Trophoblast cell (in vitro differentiated cells and primary cell): ENCODE results near the gene LRTM1.
A peak's percentile ranks its signal among the peaks of the same experiment; 100 is the strongest.

Experiments used
- DNase-seq, 2 donors: peaks; one replicate each; pipeline ENCODE4 v3.0.0-alpha.2; 2016
- H2AFZ ChIP-seq: 2 replicates; pipeline ENCODE4 v1.6.1; 2013; ENCODE audit warnings: low read length, moderate library complexity, mild to moderate bottlenecking; ENCODE audit not compliant: insufficient read depth, poor library complexity
- H2AK5ac ChIP-seq: 2 replicates; pipeline ENCODE4 v1.6.1; 2013; ENCODE audit warnings: mild to moderate bottlenecking, low read length
- H2BK120ac ChIP-seq: 2 replicates; pipeline ENCODE4 v1.6.1; 2013; ENCODE audit warnings: low read length, mild to moderate bottlenecking, moderate library complexity; ENCODE audit not compliant: insufficient read depth, poor library complexity
- H2BK12ac ChIP-seq: 2 replicates; pipeline ENCODE4 v1.6.1; 2013; ENCODE audit warnings: mild to moderate bottlenecking, low read length, moderate library complexity
- H2BK5ac ChIP-seq: 2 replicates; pipeline ENCODE4 v1.6.1; 2013; ENCODE audit warnings: low read length, low read depth, moderate library complexity, mild to moderate bottlenecking; ENCODE audit not compliant: poor library complexity
- H3K14ac ChIP-seq: 2 replicates; pipeline ENCODE4 v1.6.1; 2013; ENCODE audit warnings: mild to moderate bottlenecking, low read length
- H3K18ac ChIP-seq: 2 replicates; pipeline ENCODE4 v1.6.1; 2013; ENCODE audit warnings: mild to moderate bottlenecking, low read length
- H3K23ac ChIP-seq: 2 replicates; pipeline ENCODE4 v1.6.1; 2013; ENCODE audit warnings: low read length
- H3K27ac ChIP-seq: 2 replicates; pipeline ENCODE4 v1.5.1; 2013; ENCODE audit warnings: low read depth, mild to moderate bottlenecking, inconsistent platforms, low read length, moderate library complexity
- H3K27me3 ChIP-seq: 2 replicates; pipeline ENCODE4 v1.6.1; 2013; ENCODE audit warnings: inconsistent platforms, mild to moderate bottlenecking, low read length, moderate library complexity; ENCODE audit not compliant: insufficient read depth
- H3K36me3 ChIP-seq, 2 experiments: 1 replicate in 1 of 2; 2 replicates in 1 of 2; pipeline ENCODE4 v1.6.1; 2013; ENCODE audit warnings: low read length in 2 of 2, mild to moderate bottlenecking in 2 of 2, moderate library complexity in 1 of 2; ENCODE audit not compliant: insufficient read depth in 2 of 2, control insufficient read depth in 1 of 2
- H3K4ac ChIP-seq: 2 replicates; pipeline ENCODE4 v1.6.1; 2013; ENCODE audit warnings: low read depth, mild to moderate bottlenecking, low read length, moderate library complexity
- H3K4me1 ChIP-seq, 2 experiments: 1 replicate in 1 of 2; 2 replicates in 1 of 2; pipeline ENCODE4 v1.6.1; 2013; ENCODE audit warnings: low read length in 2 of 2, mild to moderate bottlenecking in 2 of 2, moderate library complexity in 1 of 2; ENCODE audit not compliant: insufficient read depth in 2 of 2, control insufficient read depth in 1 of 2
- H3K4me2 ChIP-seq: 2 replicates; pipeline ENCODE4 v1.6.1; 2013; ENCODE audit warnings: inconsistent platforms, mild to moderate bottlenecking, low read length, moderate library complexity
- H3K4me3 ChIP-seq: 2 replicates; pipeline ENCODE4 v1.5.1; 2013; ENCODE audit warnings: mild to moderate bottlenecking, low read depth, low read length, inconsistent platforms
- H3K79me1 ChIP-seq: one replicate; pipeline ENCODE4 v1.6.1; 2013; ENCODE audit warnings: low read length
- H3K79me2 ChIP-seq: 2 replicates; pipeline ENCODE4 v1.6.1; 2013; ENCODE audit warnings: low read length, mild to moderate bottlenecking; ENCODE audit not compliant: control insufficient read depth, insufficient read depth, poor library complexity
- H3K9ac ChIP-seq: 2 replicates; pipeline ENCODE4 v1.6.1; 2013; ENCODE audit warnings: mild to moderate bottlenecking, low read length
- H3K9me3 ChIP-seq: 2 replicates; pipeline ENCODE4 v1.6.1; 2013; ENCODE audit warnings: low read depth, mild to moderate bottlenecking, control low read depth, inconsistent platforms, low read length; ENCODE audit not compliant: insufficient read depth
- H4K12ac ChIP-seq: 2 replicates; pipeline ENCODE4 v1.6.1; 2013; ENCODE audit warnings: low read depth, mild to moderate bottlenecking, low read length, moderate library complexity
- H4K8ac ChIP-seq: 2 replicates; pipeline ENCODE4 v1.6.1; 2013; ENCODE audit warnings: low read depth, mild to moderate bottlenecking, low read length, moderate library complexity
- H4K91ac ChIP-seq: one replicate; pipeline ENCODE4 v1.6.1; 2013; ENCODE audit warnings: low read depth, mild to moderate bottlenecking, low read length, moderate library complexity
- WGBS: extraction: QIAGEN DNeasy Blood & Tissue Kit; methylation state at CpG from one replicate; pipeline ENCODE4 v1.1.7; 2013; ENCODE audit warnings: missing lambda C conversion rate; ENCODE audit not compliant: insufficient read length, insufficient coverage; ENCODE audit errors: extremely low coverage; 5-methylcytosine and 5-hydroxymethylcytosine counted together

Gene LRTM1

DNA sequence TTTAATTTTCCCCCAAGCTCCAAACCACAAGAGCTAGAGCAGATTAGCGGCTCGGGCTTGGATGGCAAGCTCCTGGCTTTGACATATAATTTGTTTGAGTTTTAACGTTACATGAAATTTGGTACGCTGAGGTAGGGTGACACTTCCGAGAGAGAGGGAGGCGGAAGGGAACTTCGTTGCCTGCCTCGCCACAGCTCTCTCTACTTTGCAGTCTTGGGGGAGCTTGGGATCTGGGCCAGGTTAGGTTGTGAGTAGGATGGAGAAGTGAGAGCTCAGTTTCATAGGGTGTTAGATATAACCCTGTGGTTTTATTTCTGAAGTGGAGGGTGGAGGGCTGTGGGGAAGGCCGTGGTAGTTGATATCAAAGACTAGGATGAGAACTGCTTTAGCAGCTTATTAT, 39.7 kb downstream of the LRTM1 start:
- Histone ChIP-seq H3K23ac (no peak overlapping the region), H3K18ac (no peak overlapping the region), H3K4me3 (no peak overlapping the region), H3K14ac (peak overlapping the region; percentile 31), H3K9me3 (no peaks in the 10 kb centered on the region), H3K9ac (no peak overlapping the region), H3K27ac (no peak overlapping the region), H2AK5ac (peak overlapping the region; percentile 67), H3K4me1 (peaks cover 12 to 19% of the 10 kb centered on the region in 2 experiments), H4K8ac (no peak overlapping the region), H3K36me3 (no peaks in the 10 kb centered on the region), H3K4me2 (no peak overlapping the region), H2BK12ac (peak overlapping the region; percentile 94), H3K79me2 (no peaks in the 10 kb centered on the region), H4K12ac (no peak overlapping the region), H3K4ac (no peak overlapping the region), H3K79me1 (peaks cover 21% of the 10 kb centered on the region), H2BK5ac (peak overlapping the region; percentile 47), H2AFZ (no peak overlapping the region), H3K27me3 (no peaks in the 10 kb centered on the region), H4K91ac (peak overlapping the region; percentile 21), H2BK120ac (peak overlapping the region; percentile 79)
- DNase-seq = no peak
- WGBS = no CpG with 5 or more reads among the region's 9 CpGs

DNA sequence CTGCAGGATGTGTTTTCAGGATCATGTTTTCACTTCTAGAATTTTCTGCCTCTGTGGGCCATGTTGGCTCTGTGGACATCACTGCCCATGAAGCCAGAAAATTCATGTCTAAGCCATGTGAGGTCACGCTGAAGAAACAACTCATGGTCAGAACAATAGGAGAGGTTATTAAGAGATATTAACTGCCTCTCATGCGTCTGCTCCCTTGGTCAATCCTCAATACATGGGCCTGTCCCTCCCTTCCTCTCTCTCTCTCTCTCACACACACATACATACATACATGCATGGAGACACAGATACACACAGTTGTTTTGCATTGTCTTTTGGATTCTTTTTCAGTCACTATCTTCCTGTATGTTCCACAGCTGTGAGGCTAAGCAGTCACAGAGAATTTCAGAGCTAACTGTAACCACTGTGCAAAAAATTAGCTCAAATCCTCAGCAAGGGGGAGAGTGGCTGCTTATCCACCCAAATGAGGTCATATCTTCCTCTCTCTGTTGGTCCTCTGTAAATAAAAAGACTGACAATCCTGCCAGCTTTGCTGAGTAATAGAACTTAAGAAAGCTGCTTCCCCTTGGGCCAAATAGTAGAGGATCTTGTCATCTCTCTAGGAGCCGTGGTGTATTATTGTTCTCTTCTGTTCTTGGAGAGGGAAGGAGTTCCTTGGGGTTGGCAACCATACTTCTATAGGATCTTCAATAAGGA, 45.6 kb downstream of the LRTM1 start:
- H3K27ac ChIP-seq = peak overlapping the region; percentile 10
- no peak overlapping the region for H4K8ac ChIP-seq
- H3K27me3 ChIP-seq = no peaks in the 10 kb centered on the region
- H3K9me3 ChIP-seq = no peaks in the 10 kb centered on the region
- H3K79me2 ChIP-seq = no peaks in the 10 kb centered on the region
- no peak overlapping the region for H3K4me2 ChIP-seq
- no peak overlapping the region for H2AFZ ChIP-seq
- H3K4ac ChIP-seq = no peak overlapping the region
- H3K4me3 ChIP-seq = no peak overlapping the region
- no peak overlapping the region for H3K18ac ChIP-seq
- WGBS = no CpG with 5 or more reads among the region's 3 CpGs
- peak overlapping the region; percentile 23 for H2BK120ac ChIP-seq
- H3K36me3 ChIP-seq = no peaks in the 10 kb centered on the region
- no peak overlapping the region for H3K14ac ChIP-seq
- H2BK12ac ChIP-seq = no peak overlapping the region
- H2AK5ac ChIP-seq = no peak overlapping the region
- no peak overlapping the region for H3K23ac ChIP-seq
- no peak overlapping the region for H3K9ac ChIP-seq
- no peak for DNase-seq
- peak overlapping the region; percentile 67 for H4K91ac ChIP-seq
- H3K79me1 ChIP-seq = peaks cover 17% of the 10 kb centered on the region
- H2BK5ac ChIP-seq = no peak overlapping the region
- H4K12ac ChIP-seq = no peak overlapping the region
- H3K4me1 ChIP-seq = peaks cover 7 to 10% of the 10 kb centered on the region in 2 experiments

DNA sequence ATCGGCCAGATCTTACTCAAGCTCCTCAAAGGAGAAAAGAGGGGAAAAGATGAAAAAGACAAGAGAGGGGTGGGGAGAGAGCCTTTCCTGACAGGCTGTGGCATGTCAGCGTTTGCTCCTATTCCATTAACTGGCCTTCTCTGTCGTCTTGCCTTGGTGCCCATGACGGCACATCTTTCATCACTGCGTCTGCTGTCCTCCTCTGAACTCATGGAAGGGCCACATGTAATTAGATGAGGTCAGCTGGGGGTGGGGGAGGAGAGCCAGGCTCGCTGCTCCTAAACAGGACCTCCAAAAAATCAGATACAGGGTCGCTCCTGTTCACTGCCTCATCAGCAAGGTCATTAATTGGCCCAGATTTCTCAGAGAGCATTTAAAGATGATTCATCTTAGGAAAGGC, 49.7 kb downstream of the LRTM1 start:
- H3K14ac ChIP-seq = peak overlapping the region; percentile 2
- peak overlapping the region; percentile 38 for H2BK5ac ChIP-seq
- no peaks in the 10 kb centered on the region for H3K79me2 ChIP-seq
- no peak overlapping the region for H4K12ac ChIP-seq
- WGBS = no CpG with 5 or more reads among the region's 7 CpGs
- peak overlapping the region; percentile 47 for H4K8ac ChIP-seq
- H3K4me3 ChIP-seq = no peak overlapping the region
- peak overlapping the region; percentile 48 for H3K4ac ChIP-seq
- no peak overlapping the region for H3K9ac ChIP-seq
- peak overlapping the region; percentile 56 for H3K27ac ChIP-seq
- no peak overlapping the region for H3K23ac ChIP-seq
- H3K18ac ChIP-seq = no peak overlapping the region
- H3K4me1 ChIP-seq = peaks cover 19 to 37% of the 10 kb centered on the region in 2 experiments
- H3K9me3 ChIP-seq = no peaks in the 10 kb centered on the region
- H2BK120ac ChIP-seq = peak overlapping the region; percentile 41
- no peaks in the 10 kb centered on the region for H3K36me3 ChIP-seq
- H3K27me3 ChIP-seq = no peaks in the 10 kb centered on the region
- peak overlapping the region; percentile 53 for H4K91ac ChIP-seq
- no peak overlapping the region for H3K4me2 ChIP-seq
- H2AFZ ChIP-seq = no peak overlapping the region
- H3K79me1 ChIP-seq = peaks cover 38% of the 10 kb centered on the region
- DNase-seq = peak in 1 of 2 donors; percentile 56
- peak overlapping the region; percentile 23 for H2BK12ac ChIP-seq
- no peak overlapping the region for H2AK5ac ChIP-seq

DNA sequence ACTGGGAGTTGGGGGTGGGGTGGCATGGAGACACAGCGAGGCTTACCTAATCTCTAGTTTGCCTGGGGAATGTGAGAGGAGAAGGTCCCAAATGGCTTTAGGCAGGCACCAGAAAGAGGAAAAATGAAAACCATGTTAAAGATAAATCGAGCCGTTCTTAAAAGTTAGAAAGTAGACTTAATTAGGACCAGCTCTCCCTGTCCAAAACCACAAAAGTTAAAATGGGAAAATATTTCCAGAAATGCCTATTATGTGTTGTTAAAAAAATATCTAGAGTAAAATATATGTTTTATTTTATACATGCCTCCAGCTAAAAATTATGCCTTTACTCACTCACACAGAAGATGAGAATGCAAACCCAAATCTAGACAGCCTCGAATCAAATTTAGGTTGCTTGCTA, 50.1 kb downstream of the LRTM1 start:
- Histone ChIP-seq H4K8ac (no peak overlapping the region), H2BK5ac (peak overlapping the region; percentile 58), H3K4me3 (no peak overlapping the region), H3K79me1 (peaks cover 39% of the 10 kb centered on the region), H4K91ac (peak overlapping the region; percentile 53), H3K79me2 (no peaks in the 10 kb centered on the region), H2AFZ (no peak overlapping the region), H3K14ac (peak overlapping the region; percentile 28), H2AK5ac (no peak overlapping the region), H2BK12ac (peak overlapping the region; percentile 67), H3K27me3 (no peaks in the 10 kb centered on the region), H3K23ac (no peak overlapping the region), H3K27ac (peak overlapping the region; percentile 56), H3K36me3 (no peaks in the 10 kb centered on the region), H3K4ac (no peak overlapping the region), H2BK120ac (peak overlapping the region; percentile 79), H4K12ac (no peak overlapping the region), H3K9me3 (no peaks in the 10 kb centered on the region), H3K18ac (no peak overlapping the region), H3K9ac (no peak overlapping the region), H3K4me1 (peaks cover 19 to 37% of the 10 kb centered on the region in 2 experiments), H3K4me2 (no peak overlapping the region)
- WGBS = no CpG with 5 or more reads among the region's 4 CpGs
- DNase-seq = peak in 1 of 2 donors; percentile 21
